Keratinocyte (primary cell): ENCODE data around the gene ARL6IP6. TPM values are rescaled to one million over a fixed set of nuclear protein-coding genes. Genes with fewer than 3 reads are reported as not detected.

ENCODE experiments used
- DNase-seq: peaks from one replicate; pipeline ENCODE4 v3.0.0-alpha.2; 2011; ENCODE audit warnings: low read depth, missing footprints, low spot score
- FAIRE-seq: peaks from 2 replicates; lab custom pipeline; 2011; peaks lifted over from hg19 to GRCh38; lab: Jason Lieb, UNC
- H2AFZ ChIP-seq: 2 replicates; pipeline ENCODE4 v1.6.0; 2012; ENCODE audit warnings: low read length, control low read depth, inconsistent platforms; ENCODE audit not compliant: control insufficient read depth
- H3K27ac ChIP-seq: 2 replicates; pipeline ENCODE4 v1.5.1; 2011; ENCODE audit warnings: low read length; ENCODE audit not compliant: control insufficient read depth, insufficient read depth
- H3K27me3 ChIP-seq: 3 replicates; pipeline ENCODE4 v1.6.0; 2011; ENCODE audit warnings: low read length; ENCODE audit not compliant: control insufficient read depth, insufficient read depth; ENCODE audit errors: extremely low read depth
- H3K36me3 ChIP-seq, 2 experiments: 2 replicates in 1 of 2; 3 replicates in 1 of 2; pipeline ENCODE4 v1.5.1; 2011; ENCODE audit warnings: low read length in 2 of 2, mild to moderate bottlenecking in 1 of 2; ENCODE audit not compliant: control insufficient read depth in 2 of 2, insufficient read depth in 2 of 2; ENCODE audit errors: extremely low read depth in 1 of 2
- H3K4me1 ChIP-seq: 3 replicates; pipeline ENCODE4 v1.5.1; 2011; ENCODE audit warnings: low read length; ENCODE audit not compliant: control insufficient read depth, insufficient read depth; ENCODE audit errors: extremely low read depth
- H3K4me2 ChIP-seq: 3 replicates; pipeline ENCODE4 v1.6.0; 2011; ENCODE audit warnings: low read depth, low read length; ENCODE audit not compliant: control insufficient read depth, insufficient read depth; ENCODE audit errors: extremely low read depth
- H3K4me3 ChIP-seq, 3 experiments: fragments of 200-600 bp in 1 of 3; sonication (generic) in 1 of 3; 2 replicates in 2 of 3; 3 replicates in 1 of 3; pipeline ENCODE4 v1.5.1; 2011 to 2016; ENCODE audit warnings: low read length in 3 of 3, mild to moderate bottlenecking in 3 of 3, control low read depth in 2 of 3, inconsistent platforms in 1 of 3, low read depth in 1 of 3, mixed read lengths in 1 of 3, mixed run types in 1 of 3, moderate library complexity in 1 of 3; ENCODE audit not compliant: control insufficient read depth in 2 of 3, insufficient read depth in 2 of 3; ENCODE audit errors: extremely low read depth in 1 of 3
- H3K79me2 ChIP-seq: 2 replicates; pipeline ENCODE4 v1.6.0; 2012; ENCODE audit warnings: low read length; ENCODE audit not compliant: control insufficient read depth, insufficient read depth
- H3K9ac ChIP-seq: 3 replicates; pipeline ENCODE4 v1.6.0; 2011; ENCODE audit warnings: low read length; ENCODE audit not compliant: control insufficient read depth, insufficient read depth; ENCODE audit errors: extremely low read depth
- H3K9me1 ChIP-seq: 3 replicates; pipeline ENCODE4 v1.6.0; 2011; ENCODE audit warnings: low read length; ENCODE audit not compliant: control insufficient read depth, insufficient read depth; ENCODE audit errors: extremely low read depth
- H3K9me3 ChIP-seq: 2 replicates; pipeline ENCODE4 v1.5.1; 2012; ENCODE audit warnings: low read depth, low read length; ENCODE audit not compliant: control insufficient read depth
- H4K20me1 ChIP-seq: 3 replicates; pipeline ENCODE4 v1.6.0; 2011; ENCODE audit warnings: low read length; ENCODE audit not compliant: control insufficient read depth, insufficient read depth; ENCODE audit errors: extremely low read depth
- CTCF ChIP-seq, 3 experiments: IDR thresholded peaks in 1 of 3; conservative IDR thresholded peaks in 1 of 3; optimal IDR thresholded peaks in 1 of 3; 2 replicates in 2 of 3; 3 replicates in 1 of 3; pipeline versions ENCODE3 to v1.5.1; 2011; ENCODE audit warnings: low read length in 3 of 3, mild to moderate bottlenecking in 3 of 3, moderate library complexity in 2 of 3, control low read depth in 1 of 3, inconsistent platforms in 1 of 3; ENCODE audit not compliant: insufficient read depth in 2 of 3; ENCODE audit errors: extremely low read depth in 1 of 3
- EZH2 ChIP-seq: IDR thresholded peaks from one replicate; pipeline ENCODE4 v1.6.1; 2012; ENCODE audit warnings: inconsistent platforms, mild to moderate bottlenecking, low read length, moderate library complexity
- dilution Hi-C: fragments of 300-500 bp; cut with MboI; formaldehyde crosslinking; loops from one replicate; pipeline ENCODE4 v1.7.0; 2020; ENCODE audit warnings: low sequenced_read_pairs; ENCODE audit not compliant: extremely low pct_ligation_motif_present
- polyA plus RNA-seq, 5 experiments: library from polyadenylated mRNA; depleted of rRNA in 3 of 5; stranded (reverse) in 3 of 5; stranded (forward) in 1 of 5; unstranded in 1 of 5; fragments of >200 nt; gene quantifications; 1 replicate in 1 of 5; 2 replicates in 3 of 5; 3 replicates in 1 of 5; pipeline versions ENCODE4 v1.2.1 to v1.2.3, GENCODE V29; 2011 to 2012; ENCODE audit warnings: missing spikeins in 2 of 5, low read depth in 1 of 5, low replicate concordance in 1 of 5

The ARL6IP6 gene
- polyA plus RNA-seq, 1 donor (not counting 4 experiments of a cell fraction or from before 2014, with no cell fraction given), result 52.5 TPM

- Histone ChIP-seq H4K20me1 (peaks cover 3% of the 10 kb centered on the region), H3K27ac (peak overlapping the region; percentile 94), H3K27me3 (no peaks in the 10 kb centered on the region), H3K9me3 (no peaks in the 10 kb centered on the region), H3K79me2 (peaks cover 79% of the 10 kb centered on the region), H3K4me3 (peak overlapping the region; percentile 68 to 99 (median 98)), H3K9me1 (no peaks in the 10 kb centered on the region), H3K36me3 (peaks cover 6 to 17% of the 10 kb centered on the region in 2 experiments), H3K9ac (peak overlapping the region; percentile 99), H3K4me2 (peak overlapping the region; percentile 94), H3K4me1 (peaks cover 17% of the 10 kb centered on the region), H2AFZ (no peak overlapping the region)
- dilution Hi-C loops, result no loop called here
- FAIRE-seq, result peak; percentile 67
- DNase-seq, result no peak
- TF ChIP-seq EZH2 (no peak), CTCF (optimal IDR thresholded peaks at IDR 0.05 in 1 of 3, IDR thresholded peaks at IDR 0.05 in 1 of 3, conservative IDR thresholded peaks at IDR 0.05 in 1 of 3; ENCODE audit: extremely low read depth in 1 of 3, insufficient read depth in 2 of 3, low read length in 3 of 3) (peak; percentile 69 to 96 (median 78))
Measured at GRCh38 chr2:152715854-152716428, 2.5 kb upstream of the ARL6IP6 start.

- DNase-seq, result no peak
Measured at GRCh38 chr2:152716805-152717227, 1.6 kb upstream of the ARL6IP6 start.

More at GRCh38 chr2:152716805-152717227, 1.6 kb upstream of the ARL6IP6 start:
- H3K4me3 ChIP-seq, result peak overlapping the region; percentile 68 to 99 (median 98)
- peak overlapping the region; percentile 94 for H3K27ac ChIP-seq
- H3K9ac ChIP-seq, result peak overlapping the region; percentile 99
- no peaks in the 10 kb centered on the region for H3K9me3 ChIP-seq
- peaks cover 17% of the 10 kb centered on the region for H3K4me1 ChIP-seq
- peak overlapping the region; percentile 94 for H3K4me2 ChIP-seq
- no peak for TF ChIP-seq EZH2
- TF ChIP-seq CTCF (optimal IDR thresholded peaks at IDR 0.05 in 1 of 3, IDR thresholded peaks at IDR 0.05 in 1 of 3, conservative IDR thresholded peaks at IDR 0.05 in 1 of 3; ENCODE audit: extremely low read depth in 1 of 3, insufficient read depth in 2 of 3, low read length in 3 of 3), result no peak
- H3K36me3 ChIP-seq, result peaks cover 3 to 17% of the 10 kb centered on the region in 2 experiments
- peaks cover 3% of the 10 kb centered on the region for H4K20me1 ChIP-seq
- H2AFZ ChIP-seq, result peak overlapping the region; percentile 64
- dilution Hi-C loops, result no loop called here
- H3K27me3 ChIP-seq, result no peaks in the 10 kb centered on the region
- FAIRE-seq, result no peak
- H3K79me2 ChIP-seq, result peaks cover 74% of the 10 kb centered on the region
- no peaks in the 10 kb centered on the region for H3K9me1 ChIP-seq
